ENCODE results near the gene CAMKK1.
A peak's percentile ranks its signal among the peaks of the same experiment; 100 is the strongest.

Gene CAMKK1

DNA sequence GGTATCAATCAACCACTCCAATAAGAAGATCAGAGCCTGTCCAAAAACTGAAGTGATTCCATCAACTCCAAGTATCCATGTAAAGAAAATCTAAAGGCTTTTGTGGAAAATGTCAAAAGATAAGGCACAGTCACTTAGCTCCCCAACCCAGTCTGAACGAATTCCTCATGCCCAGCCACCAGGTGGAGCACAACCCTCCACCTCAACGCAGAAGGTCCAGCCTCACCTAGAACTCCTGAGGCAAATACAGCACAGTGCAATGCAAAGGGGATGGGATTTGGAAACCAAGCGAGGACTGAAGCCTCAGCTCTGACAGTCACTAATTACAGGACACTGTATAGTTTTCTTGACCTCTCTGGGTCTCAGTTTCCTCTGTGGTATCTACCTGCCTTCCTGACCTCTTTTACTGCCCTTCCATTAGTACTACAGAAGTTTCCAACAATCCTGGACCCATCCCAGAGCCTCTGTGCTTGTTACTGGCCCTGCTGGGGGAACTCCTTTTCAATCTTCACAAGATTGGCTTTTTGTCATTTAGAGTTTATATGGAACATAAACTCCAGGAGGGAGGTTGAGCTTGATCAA, 48.8 kb downstream of the CAMKK1 start:
- peak; percentile 46 to 55 for DNase-seq (ENCODE audit: low read depth in 2 of 2)
- peak; percentile 66 for TF ChIP-seq CTCF (IDR thresholded peaks at IDR 0.05; ENCODE audit: low read depth, low read length)
- H3K4me3 ChIP-seq (replicated peaks in 1 of 2; ENCODE audit: low read depth in 2 of 2, low read length in 2 of 2) = no peak overlapping the region

GRCh38 chr17:3838206-3838605, 54.6 kb downstream of the CAMKK1 start:
- no peak for DNase-seq (ENCODE audit: low read depth in 2 of 2)
- TF ChIP-seq CTCF (IDR thresholded peaks at IDR 0.05; ENCODE audit: low read depth, low read length) = no peak
- no peak overlapping the region for H3K4me3 ChIP-seq (replicated peaks in 1 of 2; ENCODE audit: low read depth in 2 of 2, low read length in 2 of 2)

- DNase-seq (ENCODE audit: low read depth in 2 of 2) = no peak
- no peak for TF ChIP-seq CTCF (IDR thresholded peaks at IDR 0.05; ENCODE audit: low read depth, low read length)
Observed at GRCh38 chr17:3836551-3836950, 56.3 kb downstream of the CAMKK1 start.

GRCh38 chr17:3835410-3836229, 57.2 kb downstream of the CAMKK1 start:
- DNase-seq (ENCODE audit: low read depth in 2 of 2) = no peak
- H3K4me3 ChIP-seq (replicated peaks in 1 of 2; ENCODE audit: low read depth in 2 of 2, low read length in 2 of 2) = no peak overlapping the region
- TF ChIP-seq CTCF (IDR thresholded peaks at IDR 0.05; ENCODE audit: low read depth, low read length) = no peak

More at GRCh38 chr17:3836551-3836950, 56.3 kb downstream of the CAMKK1 start:
- H3K4me3 ChIP-seq (replicated peaks in 1 of 2; ENCODE audit: low read depth in 2 of 2, low read length in 2 of 2) = no peak overlapping the region

- no peak for TF ChIP-seq CTCF (IDR thresholded peaks at IDR 0.05; ENCODE audit: low read depth, low read length)
- no peak for DNase-seq (ENCODE audit: low read depth in 2 of 2)
- no peak overlapping the region for H3K4me3 ChIP-seq (replicated peaks in 1 of 2; ENCODE audit: low read depth in 2 of 2, low read length in 2 of 2)
Observed at GRCh38 chr17:3834811-3835210, 58.0 kb downstream of the CAMKK1 start.

DNA sequence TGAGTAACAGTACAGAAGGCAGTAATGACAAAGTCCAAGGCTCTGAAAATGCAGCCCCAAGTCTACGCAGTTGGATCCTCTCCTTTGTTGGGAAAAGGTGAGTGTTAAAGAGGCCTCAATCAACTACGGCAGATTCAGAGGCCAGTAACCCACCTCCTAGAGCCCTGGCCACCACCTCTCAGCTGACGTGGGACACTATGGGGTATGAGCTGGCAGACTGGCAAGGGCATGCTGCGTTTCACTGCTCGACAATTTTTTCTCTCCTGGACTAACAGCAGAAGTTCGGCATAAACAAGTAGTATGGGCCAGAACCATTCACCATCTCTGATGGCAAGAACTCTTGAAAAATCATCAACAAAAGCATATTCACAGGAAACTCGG, 64.0 kb downstream of the CAMKK1 start:
- no peak for DNase-seq (ENCODE audit: low read depth in 2 of 2)
- no peak for TF ChIP-seq CTCF (IDR thresholded peaks at IDR 0.05; ENCODE audit: low read depth, low read length)
- H3K4me3 ChIP-seq (replicated peaks in 1 of 2; ENCODE audit: low read depth in 2 of 2, low read length in 2 of 2) = no peak overlapping the region

Measured in cardiac fibroblast (primary cell).